MCF 10A (cell line): ENCODE data around the gene ROR1. TPM values are rescaled to one million over a fixed set of nuclear protein-coding genes. Genes with fewer than 3 reads are reported as not detected.

ENCODE experiments used
- BruUV-seq: library from RNA; stranded (reverse); fragments of 400-500 nt; replicated peaks from 2 replicates; lab custom pipeline; 2021; lab: Mats Ljungman, UMichigan
- CTCF ChIA-PET: fragments of 300-600 bp; sonication (Branson Sonifier 250); formaldehyde crosslinking; extraction: SDS; loops from one replicate; lab custom pipeline; 2021; ENCODE audit warnings: antibody characterized with exemption, inconsistent platforms; lab: Yijun Ruan, JAX
- POLR2A ChIA-PET: fragments of 300-600, 350-650 bp; sonication (Branson Sonifier 250); formaldehyde crosslinking; extraction: SDS; loops from one replicate; lab custom pipeline; 2020; ENCODE audit warnings: antibody characterized with exemption, inconsistent platforms; lab: Yijun Ruan, JAX
- DNase-seq: peaks from one replicate; pipeline ENCODE4 v3.0.0-alpha.2; 2018; ENCODE audit not compliant: unreplicated experiment
- H3K27ac Mint-ChIP-seq: one replicate; pipeline ENCODE4 v1.8.0; 2022; ENCODE audit warnings: mild to moderate bottlenecking, low read depth, mixed read lengths; ENCODE audit not compliant: unreplicated experiment
- H3K27me3 Mint-ChIP-seq: one replicate; pipeline ENCODE4 v1.8.0; 2022; ENCODE audit warnings: mixed read lengths; ENCODE audit not compliant: insufficient read depth, unreplicated experiment
- H3K36me3 Mint-ChIP-seq: one replicate; pipeline ENCODE4 v1.8.0; 2022; ENCODE audit warnings: mild to moderate bottlenecking, moderate library complexity, mixed read lengths; ENCODE audit not compliant: insufficient read depth, unreplicated experiment
- H3K4me1 Mint-ChIP-seq: one replicate; pipeline ENCODE4 v1.8.0; 2022; ENCODE audit warnings: mixed read lengths; ENCODE audit not compliant: insufficient read depth, unreplicated experiment
- H3K4me3 Mint-ChIP-seq: one replicate; pipeline ENCODE4 v1.8.0; 2022; ENCODE audit warnings: mild to moderate bottlenecking, moderate library complexity, mixed read lengths; ENCODE audit not compliant: unreplicated experiment
- H3K9me3 Mint-ChIP-seq: one replicate; pipeline ENCODE4 v1.8.0; 2022; ENCODE audit warnings: mixed read lengths; ENCODE audit not compliant: unreplicated experiment
- CTCF ChIP-seq: fragments of 200-600 bp; IDR thresholded peaks from one replicate; pipeline ENCODE4 v1.8.0; 2022; ENCODE audit warnings: antibody characterized with exemption, mild to moderate bottlenecking; ENCODE audit not compliant: unreplicated experiment
- intact Hi-C: fragments of 100-400 bp; cut with micrococcal nuclease; formaldehyde crosslinking; loops from 2 replicates; pipeline ENCODE4 v1.14.1; 2022
- total RNA-seq: library from RNA; stranded (reverse); gene quantifications from 2 replicates; pipeline ENCODE4 v1.2.3, GENCODE V29; 2022

ROR1 gene
- total RNA-seq, 1 experiment from 2014 or later: 4.6 TPM

- Mint-ChIP-seq H3K27me3 (no peaks in the 10 kb centered on the region), H3K4me1 (peaks cover 20% of the 10 kb centered on the region), H3K4me3 (no peak overlapping the region), H3K27ac (no peak overlapping the region), H3K9me3 (no peaks in the 10 kb centered on the region), H3K36me3 (no peaks in the 10 kb centered on the region)
- DNase-seq: no peak
- intact Hi-C loops: no loop called here
- CTCF ChIA-PET: no interaction called here
- no TSS peak for BruUV-seq
- TF ChIP-seq CTCF: no peak
- POLR2A ChIA-PET: no interaction called here
These were observed 355.9 kb downstream of the ROR1 start for GRCh38 chr1:64129701-64130100.

DNA sequence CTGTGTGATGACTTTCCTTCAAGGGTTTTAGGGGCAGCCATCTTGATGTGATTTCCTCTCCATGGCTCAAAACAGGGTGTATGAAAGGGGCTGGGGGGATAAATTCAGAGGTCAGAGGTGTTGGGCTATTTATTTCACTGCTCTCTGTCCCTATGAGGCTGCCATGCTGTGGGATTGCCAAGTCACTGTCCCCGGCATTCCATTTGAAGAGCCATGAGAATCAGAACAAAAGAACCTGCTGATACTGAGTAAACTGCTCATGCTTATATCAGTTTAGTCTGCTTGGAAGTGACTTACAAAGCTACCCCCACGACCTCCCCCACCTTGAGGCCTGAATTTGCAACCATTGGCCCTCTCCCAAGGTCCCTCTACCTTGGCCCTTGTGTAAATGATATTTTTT is 357.3 kb downstream of the ROR1 start:
- no peak for TF ChIP-seq CTCF
- Mint-ChIP-seq H3K9me3 (no peaks in the 10 kb centered on the region), H3K4me3 (no peak overlapping the region), H3K27me3 (no peaks in the 10 kb centered on the region), H3K4me1 (peaks cover 20% of the 10 kb centered on the region), H3K27ac (no peak overlapping the region), H3K36me3 (no peaks in the 10 kb centered on the region)
- intact Hi-C loops: no loop called here
- DNase-seq: no peak
- no TSS peak for BruUV-seq
- ChIA-PET CTCF (no interaction called here), POLR2A (no interaction called here)

GRCh38 chr1:64133036-64133435 is 359.2 kb downstream of the ROR1 start:
- Mint-ChIP-seq H3K27me3 (no peaks in the 10 kb centered on the region), H3K4me1 (peaks cover 27% of the 10 kb centered on the region), H3K9me3 (no peaks in the 10 kb centered on the region), H3K36me3 (peaks cover 4% of the 10 kb centered on the region), H3K4me3 (no peak overlapping the region), H3K27ac (peak overlapping the region; percentile 8)
- no TSS peak for BruUV-seq
- ChIA-PET POLR2A (interaction anchor here (0.8 to 2.6 kb wide), 9 partner anchors 13 to 360 kb away, joined by 3 to 22 read pairs (median 5); partner anchors contain the start of gene ROR1), CTCF (interaction anchor here (0.5 to 2.9 kb wide), 11 partner anchors 17 to 806 kb away, joined by 3 to 15 read pairs (median 4); partner anchors contain the start of gene ROR1)
- DNase-seq: peak; percentile 96
- intact Hi-C loops: loop anchor here (1.0 kb wide), 2 partner anchors 94 to 358 kb away; no protein-coding TSS in a partner anchor
- TF ChIP-seq CTCF: no peak

DNA sequence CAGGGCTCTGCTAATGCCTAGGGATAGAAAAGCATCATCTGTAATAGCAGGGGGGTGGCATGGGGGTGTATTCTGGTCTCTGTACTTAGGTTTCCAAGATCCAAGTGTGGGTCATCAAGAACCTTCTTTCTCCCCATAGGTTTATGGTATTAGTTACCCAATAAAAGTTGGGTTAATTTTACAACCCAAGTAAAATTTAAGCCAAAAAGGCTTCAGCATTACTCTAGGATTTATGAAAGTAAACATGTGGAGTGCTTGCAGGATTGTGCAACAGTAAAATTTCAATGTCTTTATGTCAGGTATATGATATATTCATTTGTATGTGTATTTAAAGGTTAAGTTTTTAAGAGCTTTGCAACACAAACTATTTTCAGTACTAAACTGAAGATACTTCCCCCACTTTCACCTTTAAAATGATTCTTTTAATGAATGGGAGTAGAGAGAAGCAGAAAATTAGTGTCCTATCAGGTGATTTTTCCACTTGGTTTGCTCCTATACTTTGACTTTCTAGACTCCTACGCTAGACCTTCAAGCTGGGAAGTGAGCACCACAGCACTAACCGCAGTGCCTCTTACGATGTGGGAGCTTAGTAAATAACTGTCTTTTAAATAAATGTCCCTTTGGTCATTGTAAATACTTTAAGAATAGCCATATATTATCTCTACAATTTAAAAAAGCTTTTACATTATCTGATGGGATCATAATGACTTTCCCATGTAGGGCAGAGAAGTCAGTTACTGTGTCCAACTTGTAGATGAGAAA is 361.8 kb downstream of the ROR1 start:
- Mint-ChIP-seq H3K27me3 (no peaks in the 10 kb centered on the region), H3K36me3 (peaks cover 4% of the 10 kb centered on the region), H3K4me3 (no peak overlapping the region), H3K9me3 (no peaks in the 10 kb centered on the region), H3K4me1 (peaks cover 23% of the 10 kb centered on the region), H3K27ac (peak overlapping the region; percentile 12)
- TF ChIP-seq CTCF: no peak
- peak; percentile 16 for DNase-seq
- POLR2A ChIA-PET: interaction anchor here (0.6 to 2.5 kb wide), 11 partner anchors 23 to 474 kb away, joined by 3 to 20 read pairs (median 4); partner anchors contain the start of gene ROR1
- BruUV-seq: no TSS peak
- intact Hi-C loops: loop anchor here (2.0 kb wide), 1 partner anchor 93 kb away; no protein-coding TSS in a partner anchor
- CTCF ChIA-PET: interaction anchor here (0.6 to 4.2 kb wide), 23 partner anchors 14 to 519 kb away, joined by 3 to 72 read pairs (median 6); no protein-coding TSS in a partner anchor
